NAMALWA (cell line): ENCODE data around the gene TMPRSS12.
"Not testable (repeated sequence)": the region's sequence is repeated elsewhere in the genome, so short reads cannot be mapped to it uniquely, and the experiment has no call there.

ENCODE experiments used
- DNase-seq: peaks from one replicate; pipeline ENCODE4 v3.0.0-alpha.2; 2015; ENCODE audit warnings: low spot score

Gene TMPRSS12

GRCh38 chr12:50926932-50927331 lies 84.2 kb downstream of the TMPRSS12 start:
- DNase-seq, result not testable (repeated sequence)

DNA sequence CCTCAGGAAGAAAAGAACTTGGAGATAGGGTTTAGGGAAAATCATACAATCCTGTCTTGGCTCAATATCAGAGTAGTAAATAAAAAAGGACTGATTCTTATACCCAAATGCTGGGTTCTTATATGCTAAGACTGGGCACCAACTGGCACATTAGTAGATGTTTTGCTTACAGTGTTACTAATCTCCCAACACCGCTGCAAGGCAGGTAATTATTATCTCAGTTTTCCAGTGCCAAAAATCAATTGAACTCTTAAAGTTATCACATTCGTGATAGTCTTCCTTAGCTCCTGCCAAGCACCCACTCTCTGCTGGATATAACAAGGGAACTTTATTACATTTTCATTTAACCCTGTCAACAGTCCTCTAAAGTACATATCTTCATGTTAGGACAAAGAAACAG lies 84.6 kb downstream of the TMPRSS12 start:
- DNase-seq, result no peak

DNA sequence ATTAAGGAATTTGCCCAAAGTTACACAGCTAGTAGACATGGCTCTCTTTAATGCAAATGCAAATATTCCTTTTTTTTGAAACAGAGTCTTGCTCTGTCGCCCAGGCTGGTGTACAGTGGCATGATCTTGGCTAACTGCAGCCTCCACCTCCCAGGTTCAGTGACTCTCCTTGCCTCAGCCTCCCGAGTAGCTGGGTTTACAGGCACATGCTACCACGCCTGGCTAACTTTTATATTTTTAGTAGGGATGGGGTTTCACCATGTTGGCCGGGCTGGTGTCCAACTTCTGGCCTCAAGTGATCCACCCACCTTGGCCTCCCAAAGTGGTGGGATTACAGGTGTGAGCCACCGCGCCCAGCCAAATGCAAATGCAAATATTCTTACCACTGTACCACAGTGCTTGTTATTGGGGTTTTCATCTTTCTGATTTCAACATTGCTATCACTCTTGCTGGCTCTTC lies 85.1 kb downstream of the TMPRSS12 start:
- no peak for DNase-seq

- DNase-seq, result no peak
Observed at GRCh38 chr12:50928392-50928791, 85.7 kb downstream of the TMPRSS12 start.

GRCh38 chr12:50929831-50930230 lies 87.1 kb downstream of the TMPRSS12 start:
- DNase-seq, result no peak

DNA sequence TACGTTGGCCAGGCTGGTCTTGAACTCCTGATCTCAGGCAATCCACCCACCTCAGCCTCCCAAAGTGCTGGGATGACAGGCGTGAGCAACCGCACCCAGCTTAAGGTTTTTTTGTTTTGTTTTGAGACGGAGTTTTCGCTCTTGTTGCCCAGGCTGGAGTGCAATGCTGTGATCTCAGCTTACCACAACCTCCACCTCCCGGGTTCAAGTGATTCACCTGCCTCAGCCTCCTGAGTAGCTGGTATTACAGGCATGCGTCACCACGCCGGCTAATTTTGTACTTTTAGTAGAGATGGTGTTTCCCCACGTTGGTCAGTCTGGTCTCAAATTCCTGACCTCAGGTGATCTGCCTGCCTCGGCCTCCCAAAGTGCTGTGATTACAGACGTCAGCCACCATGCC lies 87.8 kb downstream of the TMPRSS12 start:
- not testable (repeated sequence) for DNase-seq

GRCh38 chr12:50932787-50933280 lies 90.1 kb downstream of the TMPRSS12 start:
- DNase-seq, result no peak

GRCh38 chr12:50933459-50934124 lies 90.9 kb downstream of the TMPRSS12 start:
- DNase-seq, result no peak

GRCh38 chr12:50934371-50934851 lies 91.7 kb downstream of the TMPRSS12 start:
- no peak for DNase-seq

DNA sequence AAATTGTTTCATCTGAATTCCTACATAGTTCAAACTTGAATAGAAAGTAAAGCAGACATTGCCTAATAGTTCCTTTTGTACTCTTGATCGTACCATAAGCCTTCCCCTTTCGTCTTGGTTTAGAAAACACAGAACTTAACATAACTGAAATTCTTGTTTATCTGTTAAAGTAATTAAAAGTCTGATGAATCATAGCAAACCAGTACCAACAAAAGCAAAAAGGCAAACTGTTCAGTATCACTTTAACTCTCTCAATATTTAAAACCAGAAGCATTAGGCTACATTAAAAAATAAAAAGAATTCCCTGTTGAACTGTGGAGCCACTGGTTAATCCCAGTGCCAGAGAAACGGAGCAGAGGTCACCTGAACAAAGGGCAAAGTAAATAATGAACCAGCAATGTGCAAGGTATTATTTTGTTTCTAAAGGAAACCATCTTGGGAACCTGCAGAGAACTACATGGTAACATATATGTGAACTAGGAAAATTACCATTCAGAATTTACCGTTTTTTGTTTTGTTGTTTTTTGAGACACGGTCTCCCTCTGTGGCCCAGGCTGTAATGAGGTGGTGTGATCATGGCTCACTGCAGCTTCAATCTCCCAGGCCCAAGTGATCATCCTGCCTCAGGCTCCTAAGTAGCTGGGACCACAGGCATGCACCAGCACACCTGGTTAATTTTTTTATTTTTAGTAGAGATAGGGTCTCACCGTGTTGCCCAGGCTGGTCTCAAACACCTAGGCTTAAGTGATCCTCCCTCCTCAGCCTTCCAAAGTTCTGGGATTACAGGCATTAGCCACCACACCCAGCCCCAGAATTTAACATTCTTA lies 92.5 kb downstream of the TMPRSS12 start:
- no peak for DNase-seq

DNA sequence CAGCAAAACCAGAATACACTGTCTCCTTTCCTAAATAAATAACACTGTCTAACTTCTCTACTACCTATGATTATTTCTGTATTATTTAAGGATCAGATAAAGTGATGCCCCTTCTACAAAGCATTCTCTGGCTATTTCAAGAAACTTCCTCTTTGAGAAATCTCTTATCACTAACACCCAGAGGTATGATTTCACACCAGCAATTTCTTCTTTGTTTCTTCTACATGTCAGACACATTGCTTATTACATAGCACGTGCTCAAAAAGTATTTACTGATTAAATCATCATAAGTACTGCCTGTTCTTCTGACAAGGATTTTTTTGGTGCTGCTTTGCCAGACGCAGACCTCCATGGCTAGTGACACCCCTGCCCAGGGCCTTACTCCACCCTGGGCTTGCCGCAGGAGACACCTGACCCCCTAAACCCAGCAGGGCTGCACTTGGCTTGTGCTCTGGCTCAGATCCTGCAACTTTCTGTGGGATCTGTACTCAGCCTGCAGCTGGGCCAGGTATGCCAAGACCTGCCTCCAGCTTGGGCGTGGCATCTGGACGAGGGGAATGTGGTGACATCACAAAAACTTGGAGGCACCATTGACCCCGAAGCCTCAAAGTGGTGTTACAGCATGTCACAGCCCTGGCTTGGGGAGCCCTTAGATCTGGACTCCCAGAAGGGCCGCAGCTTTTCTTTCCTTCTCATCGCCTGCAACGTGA lies 94.2 kb downstream of the TMPRSS12 start:
- no peak for DNase-seq
